HCT116 (cell line): Measurements from ENCODE around the gene ERBB4. TPM values are rescaled to one million over a fixed set of nuclear protein-coding genes. Genes with fewer than 3 reads are reported as not detected.

Experiments used
- ATAC-seq: fragments of 200-7000 bp; cut with Tn5 transposase; 2 replicates; pipeline ENCODE4 v1.9.1; 2020; ENCODE audit warnings: mild to moderate bottlenecking, moderate library complexity
- BruUV-seq: library from RNA; stranded (reverse); fragments of 400-500 nt; replicated peaks from 2 replicates; lab custom pipeline; 2021; lab: Mats Ljungman, UMichigan
- CTCF ChIA-PET: fragments of 300-600 bp; sonication (Branson Sonifier 250); formaldehyde crosslinking; loops from one replicate; lab custom pipeline; 2021; ENCODE audit warnings: antibody characterized with exemption; lab: Charles Lee
- POLR2A ChIA-PET: fragments of 300-600, 350-600 bp; sonication (Branson Sonifier 250); formaldehyde crosslinking; loops from one replicate; lab custom pipeline; 2021; ENCODE audit warnings: antibody characterized with exemption; lab: Charles Lee
- RAD21 ChIA-PET, 2 experiments: fragments of 300-600 bp; sonication (Branson Sonifier 250); formaldehyde crosslinking; loops; one replicate each; lab custom pipeline; 2023; ENCODE audit warnings: low total read pairs in 2 of 2; ENCODE audit not compliant: uncharacterized antibody in 2 of 2, unreplicated experiment in 2 of 2, low non-redundant PET in 1 of 2; lab: Charles Lee
- DNase-seq: peaks from one replicate; pipeline ENCODE4 v3.0.0-alpha.2; 2010; ENCODE audit warnings: low read depth, low spot score
- H2AFZ ChIP-seq: fragments of 200-600 bp; shearing (Covaris generic), sonication (generic); 2 replicates; pipeline ENCODE4 v1.6.1; 2017; ENCODE audit warnings: low read depth, mixed run types, mixed read lengths, antibody characterized with exemption, low read length; ENCODE audit not compliant: poor library complexity, severe bottlenecking
- H3K27ac ChIP-seq: 2 replicates; pipeline ENCODE4 v1.5.1; 2012; ENCODE audit warnings: low read depth, low read length
- H3K27me3 ChIP-seq: fragments of 200-600 bp; sonication (generic); 2 replicates; pipeline ENCODE4 v1.6.1; 2016; ENCODE audit warnings: mixed run types, low read length, mixed read lengths; ENCODE audit not compliant: insufficient read depth
- H3K36me3 ChIP-seq, 2 experiments: fragments of 200-500 bp in 1 of 2; fragments of 200-600 bp in 1 of 2; sonication (Bioruptor generic) in 1 of 2; sonication (generic) in 1 of 2; 2 replicates each; pipeline versions ENCODE4 v1.5.1 to v1.6.1; 2014 to 2016; ENCODE audit warnings: low read length in 2 of 2, inconsistent platforms in 1 of 2, mixed read lengths in 1 of 2, mixed run types in 1 of 2; ENCODE audit not compliant: insufficient read depth in 2 of 2, control insufficient read depth in 1 of 2
- H3K4me1 ChIP-seq, 2 experiments: fragments of 200-600 bp in 1 of 2; sonication (generic) in 1 of 2; 2 replicates each; pipeline versions ENCODE4 v1.5.1 to v1.6.1; 2012 to 2017; ENCODE audit warnings: low read length in 2 of 2, inconsistent platforms in 1 of 2, mild to moderate bottlenecking in 1 of 2, mixed read lengths in 1 of 2, mixed run types in 1 of 2, moderate library complexity in 1 of 2; ENCODE audit not compliant: insufficient read depth in 2 of 2, control insufficient read depth in 1 of 2
- H3K4me2 ChIP-seq: fragments of 200-600 bp; sonication (generic); 2 replicates; pipeline ENCODE4 v1.6.1; 2017; ENCODE audit warnings: mixed run types, low read length, mixed read lengths
- H3K4me3 ChIP-seq, 2 experiments: fragments of 200-600 bp in 1 of 2; sonication (generic) in 1 of 2; replicated peaks in 1 of 2; 2 replicates each; pipeline ENCODE4 v1.5.1; 2011 to 2016; ENCODE audit warnings: low read length in 2 of 2, control low read depth in 1 of 2, low read depth in 1 of 2, mild to moderate bottlenecking in 1 of 2, mixed read lengths in 1 of 2, mixed run types in 1 of 2
- H3K79me2 ChIP-seq: fragments of 200-600 bp; sonication (generic); 2 replicates; pipeline ENCODE4 v1.6.1; 2017; ENCODE audit warnings: mild to moderate bottlenecking, mixed run types, low read length, moderate library complexity, mixed read lengths; ENCODE audit not compliant: insufficient read depth
- H3K9ac ChIP-seq: fragments of 200-600 bp; sonication (generic); 2 replicates; pipeline ENCODE4 v1.6.1; 2016; ENCODE audit warnings: low read length, mixed read lengths
- H3K9me2 ChIP-seq: fragments of 200-600 bp; sonication (generic), shearing (Covaris generic); 2 replicates; pipeline ENCODE4 v1.6.1; 2017; ENCODE audit warnings: mixed run types, mild to moderate bottlenecking, moderate library complexity; ENCODE audit not compliant: insufficient read depth
- H3K9me3 ChIP-seq, 2 experiments: fragments of 200-500 bp in 1 of 2; fragments of 200-600 bp in 1 of 2; sonication (Bioruptor generic) in 1 of 2; sonication (generic) in 1 of 2; 2 replicates each; pipeline ENCODE4 v1.6.1; 2014 to 2017; ENCODE audit warnings: low read length in 2 of 2, mixed read lengths in 2 of 2, inconsistent platforms in 1 of 2, low read depth in 1 of 2, mild to moderate bottlenecking in 1 of 2, mixed run types in 1 of 2, moderate library complexity in 1 of 2; ENCODE audit not compliant: control insufficient read depth in 1 of 2, insufficient read depth in 1 of 2
- H4K20me1 ChIP-seq: fragments of 200-600 bp; sonication (generic), shearing (Covaris generic); 2 replicates; pipeline ENCODE4 v1.6.1; 2017; ENCODE audit warnings: mixed run types, mild to moderate bottlenecking, moderate library complexity; ENCODE audit not compliant: insufficient read depth
- CEBPB ChIP-seq: IDR thresholded peaks from 2 replicates; pipeline ENCODE4 v1.6.1; 2012; ENCODE audit warnings: low read depth
- CTCF ChIP-seq, 3 experiments: fragments of 200-600 bp in 1 of 3; sonication (generic) in 1 of 3; IDR thresholded peaks in 2 of 3; conservative IDR thresholded peaks in 1 of 3; 2 replicates each; pipeline ENCODE4 v1.5.1; 2012 to 2017; ENCODE audit warnings: low read depth in 2 of 3, low read length in 2 of 3, antibody characterized with exemption in 1 of 3, borderline replicate concordance in 1 of 3, control low read depth in 1 of 3, mild to moderate bottlenecking in 1 of 3, mixed read lengths in 1 of 3, mixed run types in 1 of 3, moderate library complexity in 1 of 3; ENCODE audit not compliant: insufficient read depth in 1 of 3
- FOSL1 ChIP-seq: IDR thresholded peaks from 2 replicates; pipeline ENCODE4 v1.6.1; 2012; ENCODE audit warnings: low read depth
- SIN3A ChIP-seq: IDR thresholded peaks from 2 replicates; pipeline ENCODE4 v1.6.1; 2012; ENCODE audit warnings: low read depth
- SP1 ChIP-seq: IDR thresholded peaks from 2 replicates; pipeline ENCODE4 v1.6.1; 2012; ENCODE audit warnings: low read depth
- intact Hi-C: fragments of 100-400 bp; cut with micrococcal nuclease; formaldehyde crosslinking; loops from 2 replicates; pipeline ENCODE4 v1.10.0; 2022
- total RNA-seq: library from RNA; stranded (reverse); gene quantifications from one replicate; pipeline ENCODE4 v1.2.1, GENCODE V29; 2021; ENCODE audit not compliant: unreplicated experiment
- TF ChIP-seq, protein P1 (sequence below): IDR thresholded peaks from 2 replicates; pipeline ENCODE4 v1.6.1; 2011; ENCODE audit warnings: mild to moderate bottlenecking, low read length, moderate library complexity; ENCODE audit not compliant: insufficient replicate concordance; ENCODE audit errors: extremely low read depth
- TF ChIP-seq, protein P2 (sequence below): IDR thresholded peaks from 2 replicates; pipeline ENCODE4 v1.6.1; 2012

ERBB4 gene
- total RNA-seq, 1 experiment from 2014 or later = 0.10 TPM

DNA sequence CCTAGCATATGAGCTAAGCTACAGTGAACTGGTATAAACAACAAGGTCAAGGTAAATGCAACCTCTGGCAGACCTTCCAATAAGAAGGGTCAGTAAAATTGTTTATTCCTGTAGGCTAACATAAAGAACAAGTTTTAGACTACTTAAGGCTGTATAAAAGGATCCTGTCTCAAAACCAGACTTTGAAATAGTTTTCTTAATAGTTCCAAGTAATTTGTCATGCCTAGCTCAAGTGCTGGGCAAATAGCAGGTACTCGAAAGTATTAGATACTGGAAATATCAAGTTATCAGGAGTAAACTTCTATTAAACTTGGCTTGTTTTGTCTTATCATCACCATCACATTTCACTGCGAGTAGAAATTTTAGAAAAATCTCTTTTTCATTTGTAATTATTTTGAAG, 1087.0 kb downstream of the ERBB4 start (continued):
- TF ChIP-seq, protein P1, sequence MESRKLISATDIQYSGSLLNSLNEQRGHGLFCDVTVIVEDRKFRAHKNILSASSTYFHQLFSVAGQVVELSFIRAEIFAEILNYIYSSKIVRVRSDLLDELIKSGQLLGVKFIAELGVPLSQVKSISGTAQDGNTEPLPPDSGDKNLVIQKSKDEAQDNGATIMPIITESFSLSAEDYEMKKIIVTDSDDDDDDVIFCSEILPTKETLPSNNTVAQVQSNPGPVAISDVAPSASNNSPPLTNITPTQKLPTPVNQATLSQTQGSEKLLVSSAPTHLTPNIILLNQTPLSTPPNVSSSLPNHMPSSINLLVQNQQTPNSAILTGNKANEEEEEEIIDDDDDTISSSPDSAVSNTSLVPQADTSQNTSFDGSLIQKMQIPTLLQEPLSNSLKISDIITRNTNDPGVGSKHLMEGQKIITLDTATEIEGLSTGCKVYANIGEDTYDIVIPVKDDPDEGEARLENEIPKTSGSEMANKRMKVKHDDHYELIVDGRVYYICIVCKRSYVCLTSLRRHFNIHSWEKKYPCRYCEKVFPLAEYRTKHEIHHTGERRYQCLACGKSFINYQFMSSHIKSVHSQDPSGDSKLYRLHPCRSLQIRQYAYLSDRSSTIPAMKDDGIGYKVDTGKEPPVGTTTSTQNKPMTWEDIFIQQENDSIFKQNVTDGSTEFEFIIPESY = no peak
- TF ChIP-seq SP1 (no peak), CEBPB (no peak)
- TF ChIP-seq, protein P2, sequence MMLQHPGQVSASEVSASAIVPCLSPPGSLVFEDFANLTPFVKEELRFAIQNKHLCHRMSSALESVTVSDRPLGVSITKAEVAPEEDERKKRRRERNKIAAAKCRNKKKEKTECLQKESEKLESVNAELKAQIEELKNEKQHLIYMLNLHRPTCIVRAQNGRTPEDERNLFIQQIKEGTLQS = no peak

GRCh38 chr2:211449819-211450218, 1088.8 kb downstream of the ERBB4 start:
- Histone ChIP-seq H3K36me3 (no peaks in the 10 kb centered on the region), H3K27me3 (no peaks in the 10 kb centered on the region), H2AFZ (no peak overlapping the region), H3K4me3 (no peak overlapping the region), H3K79me2 (no peaks in the 10 kb centered on the region), H3K4me2 (no peak overlapping the region), H3K9me2 (no peaks in the 10 kb centered on the region), H3K4me1 (no peaks in the 10 kb centered on the region), H3K9ac (no peak overlapping the region), H4K20me1 (no peaks in the 10 kb centered on the region), H3K27ac (no peak overlapping the region), H3K9me3 (no peaks in the 10 kb centered on the region)
- ChIA-PET POLR2A (no interaction called here), RAD21 (no interaction called here), CTCF (interaction anchor here (0.8 kb wide), 1 partner anchor 11 kb away, joined by 3 read pairs; no protein-coding TSS in a partner anchor)
- peak in 1 of 3 experiments; percentile 35; a peak in 2 of 6 replicates for TF ChIP-seq CTCF (IDR thresholded peaks at IDR 0.05 in 2 of 3, conservative IDR thresholded peaks at IDR 0.05 in 1 of 3; ENCODE audit: borderline replicate concordance in 1 of 3, insufficient read depth in 1 of 3, low read depth in 2 of 3, low read length in 2 of 3)
- TF ChIP-seq FOSL1 = no peak
- TF ChIP-seq SIN3A = no peak
- DNase-seq (no peak), ATAC-seq (no peak)
- intact Hi-C loops = no loop called here
- no TSS peak for BruUV-seq
